Esophagus muscularis mucosa (tissue), 4 donors: Measurements from ENCODE around the gene PHF13.

ENCODE experiments used
- CTCF ChIP-seq, 3 experiments: fragments of 200-600 bp in 2 of 3; fragments of 450-650 bp in 1 of 3; sonication (generic) in 2 of 3; IDR thresholded peaks; one replicate each; pipeline ENCODE4 v1.5.1; 2017 to 2019; ENCODE audit warnings: antibody characterized with exemption in 3 of 3, mild to moderate bottlenecking in 2 of 3, moderate library complexity in 1 of 3
- EP300 ChIP-seq: sonication (generic); formaldehyde crosslinking; IDR thresholded peaks from one replicate; pipeline ENCODE4 v1.6.1; 2017; ENCODE audit warnings: antibody characterized with exemption
- POLR2A ChIP-seq: fragments of 450-650 bp; IDR thresholded peaks from one replicate; pipeline ENCODE4 v1.6.1; 2017; ENCODE audit warnings: antibody characterized with exemption, moderate library complexity, mild to moderate bottlenecking, low read depth
- POLR2AphosphoS5 ChIP-seq, 2 donors: sonication (generic); formaldehyde crosslinking; IDR thresholded peaks; one replicate each; pipeline ENCODE4 v1.6.1; 2017; ENCODE audit warnings: antibody characterized with exemption in 2 of 2

DNA sequence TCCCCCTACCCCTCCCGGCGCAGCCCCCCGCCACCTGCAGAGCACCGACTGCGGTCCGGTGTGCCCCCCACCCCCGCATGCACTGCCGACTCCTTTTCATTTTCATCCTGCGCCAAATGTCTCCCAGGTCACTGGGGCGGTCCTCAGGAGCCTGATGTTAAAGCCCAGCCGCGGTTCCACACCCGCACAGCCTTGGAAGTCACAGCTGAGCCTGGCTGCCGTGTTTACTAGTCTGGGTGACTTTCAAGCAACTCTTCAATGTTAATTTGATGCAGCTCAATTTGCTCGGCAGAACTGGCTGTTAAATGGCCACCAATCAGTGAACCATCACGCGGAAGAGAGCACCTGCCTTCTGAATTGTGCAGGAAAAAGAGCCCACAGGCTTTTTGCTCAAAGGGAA is 38.4 kb downstream of the PHF13 start:
- TF ChIP-seq CTCF (IDR thresholded peaks at IDR 0.05) (no peak), POLR2AphosphoS5 (IDR thresholded peaks at IDR 0.05) (no peak), EP300 (no peak), POLR2A (no peak)
